HG02610 (cell line): Measurements from ENCODE around the gene ZNF319.

Experiments used
- ATAC-seq: cut with Tn5 transposase; IDR thresholded peaks from one replicate; pipeline ENCODE4 v1.9.1; 2021; ENCODE audit warnings: mild to moderate bottlenecking, moderate library complexity; ENCODE audit not compliant: unreplicated experiment

Gene ZNF319

GRCh38 chr16:57998992-57999365, 1.5 kb downstream of the ZNF319 start:
- no peak for ATAC-seq

- no peak for ATAC-seq
Observed at GRCh38 chr16:57998486-57998885, 2.0 kb downstream of the ZNF319 start.

- no peak for ATAC-seq
Observed at GRCh38 chr16:57997528-57998265, 2.8 kb downstream of the ZNF319 start.

- ATAC-seq: no peak
Observed at GRCh38 chr16:57997176-57997527, 3.3 kb downstream of the ZNF319 start.

- no peak for ATAC-seq
Observed at GRCh38 chr16:57996406-57997175, 3.9 kb downstream of the ZNF319 start.

- ATAC-seq: no peak
Observed at GRCh38 chr16:57995721-57996405, 4.6 kb downstream of the ZNF319 start.

GRCh38 chr16:57994778-57995177, 5.7 kb downstream of the ZNF319 start:
- ATAC-seq: no peak

GRCh38 chr16:57994361-57994760, 6.1 kb downstream of the ZNF319 start:
- no peak for ATAC-seq

GRCh38 chr16:57993897-57994296, 6.6 kb downstream of the ZNF319 start:
- ATAC-seq: no peak

- no peak for ATAC-seq
Observed at GRCh38 chr16:57993438-57993837, 7.0 kb downstream of the ZNF319 start.

- ATAC-seq: no peak
Observed at GRCh38 chr16:57992084-57992483, 8.4 kb downstream of the ZNF319 start.

GRCh38 chr16:57991551-57992059, 8.9 kb downstream of the ZNF319 start:
- no peak for ATAC-seq

- ATAC-seq: no peak
Observed at GRCh38 chr16:57988929-57989328, 11.5 kb downstream of the ZNF319 start.

- no peak for ATAC-seq
Observed at GRCh38 chr16:57987441-57988177, 12.9 kb downstream of the ZNF319 start.

GRCh38 chr16:57986196-57986595, 14.3 kb downstream of the ZNF319 start:
- ATAC-seq: no peak

GRCh38 chr16:57985204-57986181, 15.0 kb downstream of the ZNF319 start:
- ATAC-seq: no peak

GRCh38 chr16:57984443-57985203, 15.8 kb downstream of the ZNF319 start:
- ATAC-seq: peak; percentile 64

GRCh38 chr16:57982385-57982784, 18.1 kb downstream of the ZNF319 start:
- no peak for ATAC-seq

GRCh38 chr16:57981636-57982035, 18.8 kb downstream of the ZNF319 start:
- ATAC-seq: no peak
